Measurements from ENCODE around the gene TXNDC2.

TXNDC2 gene

DNA sequence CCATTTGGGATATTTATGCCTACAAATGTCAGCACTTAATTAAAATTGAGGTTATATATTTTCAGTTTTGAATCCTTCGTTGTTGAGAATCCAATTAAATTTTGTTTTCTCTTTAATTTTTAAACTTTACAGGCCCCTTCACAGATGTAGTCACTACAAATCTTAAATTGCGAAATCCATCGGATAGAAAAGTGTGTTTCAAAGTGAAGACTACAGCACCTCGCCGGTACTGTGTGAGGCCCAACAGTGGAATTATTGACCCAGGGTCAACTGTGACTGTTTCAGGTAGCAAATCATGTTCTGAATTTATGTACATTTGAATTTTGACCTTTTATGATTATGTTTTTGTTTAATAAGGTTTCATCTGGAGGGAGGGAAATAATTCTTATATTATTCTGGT lies 45.9 kb downstream of the TXNDC2 start:
- DNase-seq (ENCODE audit: low read depth) = no peak

DNA sequence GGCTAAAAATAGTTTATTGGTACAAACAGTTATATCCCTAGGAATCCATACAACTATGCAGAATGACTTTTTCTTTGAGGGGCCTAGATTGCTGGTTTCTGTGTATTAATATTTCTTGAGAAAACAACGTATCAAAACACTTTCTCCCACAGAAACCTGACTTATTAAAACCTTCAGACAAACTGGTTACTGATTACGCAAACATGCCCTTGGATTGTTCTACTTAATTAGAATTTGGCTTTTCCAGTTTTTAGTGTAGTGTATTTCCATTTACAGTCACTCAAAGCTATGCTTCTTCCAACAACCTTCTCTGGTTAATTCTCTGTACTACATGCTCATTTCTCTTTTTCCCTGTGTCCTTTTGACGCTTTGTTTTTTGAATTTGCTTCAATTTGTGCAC lies 48.1 kb downstream of the TXNDC2 start:
- no peak for DNase-seq (ENCODE audit: low read depth)

DNA sequence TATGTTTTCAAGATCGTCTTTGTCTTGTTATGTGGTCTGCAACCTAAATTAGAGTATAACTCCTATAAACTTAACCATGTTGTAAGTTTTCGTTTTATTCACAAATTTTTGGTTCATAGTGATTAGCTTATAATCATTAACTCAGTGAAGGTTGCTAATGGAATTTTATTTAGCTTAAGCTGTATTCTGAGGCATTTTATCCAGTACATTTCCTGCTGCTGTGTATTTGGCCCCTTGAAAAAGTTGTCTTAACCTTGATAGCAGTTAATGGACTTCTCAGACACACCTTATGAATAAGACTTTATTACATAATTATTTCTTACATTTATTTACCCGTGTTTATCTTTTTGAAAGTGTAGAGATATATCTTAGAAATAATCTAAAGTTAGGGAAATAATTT lies 48.5 kb downstream of the TXNDC2 start:
- DNase-seq (ENCODE audit: low read depth) = no peak

Measured in ELR (cell line).